Breast epithelium (tissue), 4 donors: ENCODE data around the gene CD164L2. TPM values are rescaled to one million over a fixed set of nuclear protein-coding genes. Genes with fewer than 3 reads are reported as not detected.

Experiments used
- DNase-seq, 2 donors: peaks; one replicate each; pipeline ENCODE4 v3.0.0-alpha.2; 2019; ENCODE audit warnings: low spot score in 2 of 2
- H3K27ac ChIP-seq, 2 donors: fragments of 200-600 bp; sonication (generic) in 1 of 2; one replicate each; pipeline ENCODE4 v1.5.1; 2016 to 2019; ENCODE audit warnings: mild to moderate bottlenecking in 1 of 2
- H3K27me3 ChIP-seq, 2 donors: fragments of 200-600 bp; sonication (generic) in 1 of 2; one replicate each; pipeline versions ENCODE4 v1.5.1 to v1.6.0; 2017 to 2019; ENCODE audit warnings: control low read depth in 1 of 2, mild to moderate bottlenecking in 1 of 2
- H3K36me3 ChIP-seq: fragments of 200-600 bp; one replicate; pipeline ENCODE4 v1.5.1; 2019
- H3K4me1 ChIP-seq, 2 donors: fragments of 200-600 bp; sonication (generic); one replicate each; pipeline ENCODE4 v1.5.1; 2016 to 2019; ENCODE audit warnings: control low read depth in 1 of 2
- H3K4me3 ChIP-seq, 3 donors: fragments of 200-600 bp; sonication (generic); 1 replicate in 2 of 3; 2 replicates in 1 of 3; pipeline ENCODE4 v1.5.1; 2016 to 2019; ENCODE audit warnings: mild to moderate bottlenecking in 3 of 3, moderate library complexity in 2 of 3
- H3K9me3 ChIP-seq, 2 donors: fragments of 200-600 bp; sonication (generic) in 1 of 2; one replicate each; pipeline ENCODE4 v1.5.1; 2016 to 2019; ENCODE audit warnings: control low read depth in 1 of 2
- POLR2A ChIP-seq: fragments of 450-650 bp; IDR thresholded peaks from one replicate; pipeline ENCODE4 v1.6.1; 2016; ENCODE audit warnings: antibody characterized with exemption, mild to moderate bottlenecking, moderate library complexity
- POLR2AphosphoS5 ChIP-seq, 3 donors: sonication (generic); formaldehyde crosslinking; IDR thresholded peaks; one replicate each; pipeline ENCODE4 v1.6.1; 2017; ENCODE audit warnings: antibody characterized with exemption in 3 of 3
- intact Hi-C: fragments of 100-400 bp; cut with DNase I; formaldehyde crosslinking; loops from one replicate; pipeline ENCODE4 v1.15.1; 2023; ENCODE audit warnings: low total_unique reads
- total RNA-seq, 3 donors: library from RNA; depleted of rRNA; stranded (reverse); fragments of >200 nt; gene quantifications; one replicate each; pipeline ENCODE4 v1.1.0, GENCODE V29; 2016
- TF ChIP-seq, protein P1 (sequence below), 3 donors: fragments of 450-650 bp; IDR thresholded peaks; one replicate each; pipeline ENCODE4 v1.5.1; 2016 to 2017; ENCODE audit warnings: antibody characterized with exemption in 3 of 3, mild to moderate bottlenecking in 3 of 3, moderate library complexity in 3 of 3

Gene CD164L2
- total RNA-seq, 3 donors from 2014 or later, result 0.66 to 5.3 TPM; not detected in 1

DNA sequence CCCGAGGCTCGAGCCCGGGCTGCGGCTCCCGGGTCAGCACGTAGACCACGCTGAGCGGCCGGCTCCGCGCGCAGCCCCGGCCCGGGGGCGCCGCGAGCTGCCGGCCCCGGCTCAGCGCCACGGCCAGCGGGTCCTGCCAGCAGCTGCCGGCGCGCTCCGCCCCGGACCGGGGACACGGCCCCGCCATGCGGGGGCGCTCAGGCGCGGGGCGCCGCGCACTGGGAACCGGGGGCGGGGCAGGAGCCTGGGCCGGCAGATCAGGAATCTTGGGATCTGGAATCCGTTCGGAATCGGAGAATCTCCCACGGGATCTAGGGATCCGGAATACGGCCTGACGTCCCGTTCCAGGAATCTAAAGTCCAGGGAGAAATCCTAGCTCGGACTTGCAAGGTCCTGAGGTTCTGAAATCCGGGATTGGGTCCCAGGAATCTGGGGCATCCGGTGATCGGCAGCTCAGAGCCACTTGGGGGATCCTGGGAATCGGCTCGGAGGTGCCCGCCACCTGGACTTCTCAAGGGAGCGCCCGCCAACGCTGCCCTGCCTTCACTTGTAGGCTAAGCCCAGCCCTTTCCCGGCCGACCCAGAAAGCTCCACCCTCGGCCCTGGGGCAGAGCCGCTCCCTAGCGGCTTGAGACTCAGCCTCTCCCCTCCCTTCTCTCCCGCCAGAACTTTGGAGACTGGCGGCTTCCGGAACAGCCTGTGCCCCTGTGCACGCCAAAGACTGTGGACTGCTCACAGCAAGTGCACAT, 16.5 kb downstream of the CD164L2 start, which contains the start of gene MAP3K6:
TSS of gene MAP3K6 (minus strand) at position 551 of the 749 bp plus-strand sequence. CDS start at position 187, 364 bp downstream.
- intact Hi-C loops, result loop anchor here (10.0 kb wide), 1 partner anchor 62 kb away; no protein-coding TSS in a partner anchor
- Histone ChIP-seq H3K9me3 (no peaks in the 10 kb centered on the region), H3K36me3 (no peaks in the 10 kb centered on the region), H3K4me3 (peak within 1 kb of the TSS; percentile 72 to 84 (median 79)), H3K27me3 (no peaks in the 10 kb centered on the region), H3K4me1 (peaks cover 5 to 34% of the 10 kb centered on the region in 2 donors), H3K27ac (peak within 1 kb of the TSS; percentile 97 to 98)
- peak; percentile 66 to 80 (median 73) for TF ChIP-seq POLR2AphosphoS5 (IDR thresholded peaks at IDR 0.05)
- TF ChIP-seq, protein P1, sequence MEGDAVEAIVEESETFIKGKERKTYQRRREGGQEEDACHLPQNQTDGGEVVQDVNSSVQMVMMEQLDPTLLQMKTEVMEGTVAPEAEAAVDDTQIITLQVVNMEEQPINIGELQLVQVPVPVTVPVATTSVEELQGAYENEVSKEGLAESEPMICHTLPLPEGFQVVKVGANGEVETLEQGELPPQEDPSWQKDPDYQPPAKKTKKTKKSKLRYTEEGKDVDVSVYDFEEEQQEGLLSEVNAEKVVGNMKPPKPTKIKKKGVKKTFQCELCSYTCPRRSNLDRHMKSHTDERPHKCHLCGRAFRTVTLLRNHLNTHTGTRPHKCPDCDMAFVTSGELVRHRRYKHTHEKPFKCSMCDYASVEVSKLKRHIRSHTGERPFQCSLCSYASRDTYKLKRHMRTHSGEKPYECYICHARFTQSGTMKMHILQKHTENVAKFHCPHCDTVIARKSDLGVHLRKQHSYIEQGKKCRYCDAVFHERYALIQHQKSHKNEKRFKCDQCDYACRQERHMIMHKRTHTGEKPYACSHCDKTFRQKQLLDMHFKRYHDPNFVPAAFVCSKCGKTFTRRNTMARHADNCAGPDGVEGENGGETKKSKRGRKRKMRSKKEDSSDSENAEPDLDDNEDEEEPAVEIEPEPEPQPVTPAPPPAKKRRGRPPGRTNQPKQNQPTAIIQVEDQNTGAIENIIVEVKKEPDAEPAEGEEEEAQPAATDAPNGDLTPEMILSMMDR (IDR thresholded peaks at IDR 0.05), result peak in 1 of 3 donors; percentile 32
- peak; percentile 48 for TF ChIP-seq POLR2A
- peak; percentile 92 to 95 for DNase-seq

DNA sequence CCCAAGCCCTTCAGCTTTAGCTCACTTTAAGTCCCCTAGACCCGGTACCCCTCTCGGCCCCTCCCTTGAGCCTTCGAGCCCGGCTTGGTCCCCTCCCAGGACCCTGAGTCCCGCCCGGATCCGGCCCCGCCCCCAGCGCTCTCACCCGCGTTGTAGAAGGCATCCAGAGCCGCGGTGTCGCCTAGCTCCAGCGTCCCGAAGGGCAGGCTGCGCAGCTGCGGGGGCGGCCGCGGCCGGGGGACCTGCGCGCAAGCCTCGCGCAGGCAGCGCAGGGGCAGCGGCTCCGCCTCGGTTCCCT, 17.1 kb downstream of the CD164L2 start:
- TF ChIP-seq POLR2AphosphoS5 (IDR thresholded peaks at IDR 0.05), result peak in 1 of 3 donors; percentile 30
- TF ChIP-seq POLR2A, result no peak
- TF ChIP-seq, protein P1 (IDR thresholded peaks at IDR 0.05), result no peak
- H3K9me3 ChIP-seq, result no peaks in the 10 kb centered on the region
- intact Hi-C loops, result loop anchor here (10.0 kb wide), 1 partner anchor 61 kb away; no protein-coding TSS in a partner anchor
- peak overlapping the region; percentile 72 to 84 (median 79) for H3K4me3 ChIP-seq
- no peaks in the 10 kb centered on the region for H3K27me3 ChIP-seq
- H3K36me3 ChIP-seq, result no peaks in the 10 kb centered on the region
- peak overlapping the region; percentile 97 to 98 for H3K27ac ChIP-seq
- DNase-seq, result peak; percentile 81 to 82
- H3K4me1 ChIP-seq, result peaks cover 5 to 34% of the 10 kb centered on the region in 2 donors

DNA sequence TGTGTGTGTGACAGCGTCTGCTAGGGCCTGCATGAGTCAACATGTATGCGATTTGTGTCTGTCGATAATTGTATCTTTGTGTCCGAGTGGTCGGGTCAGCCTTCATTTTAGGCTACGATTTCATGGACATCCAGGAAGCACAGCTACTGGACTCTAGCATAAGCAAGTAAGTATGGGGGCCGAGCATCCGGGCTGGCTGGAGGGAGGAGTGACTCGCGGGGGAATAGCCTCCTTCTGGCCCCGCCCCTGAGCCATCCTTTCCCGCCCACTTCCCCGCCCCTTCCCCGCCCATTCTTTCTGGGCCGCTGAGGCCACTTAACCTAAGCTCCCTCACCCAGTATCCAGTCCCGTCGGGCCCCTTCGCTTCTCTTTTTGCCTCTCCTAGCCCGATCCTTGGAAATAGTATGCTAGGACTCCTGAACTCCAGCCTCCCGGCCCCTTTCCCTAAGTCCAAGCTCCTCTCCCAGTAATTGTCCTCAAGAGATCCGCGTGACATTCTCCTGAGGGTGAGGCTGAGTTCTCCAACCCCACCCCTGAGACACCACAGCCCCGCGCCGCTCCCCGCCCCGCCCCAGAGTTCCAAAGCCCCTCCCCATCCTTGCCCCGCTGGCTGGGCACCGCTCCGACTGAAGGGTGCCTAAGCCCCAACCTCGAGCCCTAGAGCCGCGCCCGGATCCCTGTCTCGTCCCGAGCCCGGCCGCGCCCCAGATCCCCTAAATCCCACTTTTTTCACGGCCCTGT, 17.6 kb downstream of the CD164L2 start:
- Histone ChIP-seq H3K36me3 (no peaks in the 10 kb centered on the region), H3K4me3 (peak overlapping the region; percentile 72 to 84 (median 79)), H3K4me1 (peaks cover 5 to 34% of the 10 kb centered on the region in 2 donors), H3K27me3 (no peaks in the 10 kb centered on the region), H3K9me3 (no peaks in the 10 kb centered on the region), H3K27ac (peak overlapping the region; percentile 97 to 98)
- intact Hi-C loops, result loop anchor here (10.0 kb wide), 1 partner anchor 61 kb away; no protein-coding TSS in a partner anchor
- peak; percentile 88 to 90 for DNase-seq
- TF ChIP-seq POLR2A (no peak), POLR2AphosphoS5 (IDR thresholded peaks at IDR 0.05) (peak in 1 of 3 donors; percentile 76)
- TF ChIP-seq, protein P1 (IDR thresholded peaks at IDR 0.05), result no peak

DNA sequence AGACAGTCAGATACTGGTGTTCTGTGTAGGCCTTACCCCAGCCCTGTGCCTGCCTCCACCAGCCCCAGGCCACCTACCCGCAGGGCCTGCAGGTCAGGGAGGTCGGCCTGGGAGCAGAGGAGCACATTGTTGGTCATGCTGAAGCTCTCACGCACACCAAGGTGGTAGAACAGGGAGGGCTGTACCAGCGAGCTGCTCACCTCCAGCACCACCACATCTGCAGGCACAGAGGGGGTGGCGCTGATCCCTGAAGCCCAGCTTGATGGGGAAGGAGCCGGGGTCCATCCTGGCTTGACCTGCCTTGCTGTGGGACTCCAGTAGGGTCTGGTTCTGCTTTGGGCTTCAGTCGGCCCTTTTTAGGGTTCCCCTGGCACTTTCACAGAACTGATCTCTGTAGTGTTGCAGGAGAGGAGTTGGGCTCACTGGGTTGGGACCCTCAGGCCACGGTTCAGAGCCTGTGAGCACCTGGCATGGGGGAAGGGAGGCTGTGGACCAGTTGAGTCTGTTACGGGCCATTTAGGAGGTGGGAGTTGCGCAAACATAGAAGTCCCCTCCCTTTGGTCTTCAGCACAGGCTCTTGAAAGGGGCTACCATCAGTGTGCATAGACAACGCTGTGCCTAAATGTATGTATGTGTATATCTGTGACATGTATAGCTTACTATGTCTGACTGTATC, 18.3 kb downstream of the CD164L2 start:
- H3K4me1 ChIP-seq, result peaks cover 5 to 34% of the 10 kb centered on the region in 2 donors
- intact Hi-C loops, result loop anchor here (10.0 kb wide), 1 partner anchor 60 kb away; no protein-coding TSS in a partner anchor
- TF ChIP-seq POLR2A, result no peak
- TF ChIP-seq POLR2AphosphoS5 (IDR thresholded peaks at IDR 0.05), result no peak
- no peaks in the 10 kb centered on the region for H3K9me3 ChIP-seq
- DNase-seq, result no peak
- H3K27me3 ChIP-seq, result no peaks in the 10 kb centered on the region
- peak overlapping the region; percentile 72 to 84 (median 79) for H3K4me3 ChIP-seq
- H3K27ac ChIP-seq, result peak overlapping the region; percentile 97 to 98
- no peaks in the 10 kb centered on the region for H3K36me3 ChIP-seq
